Calu3 (cell line): ENCODE measurements around the gene RUFY3. TPM values are rescaled to one million over a fixed set of nuclear protein-coding genes. Genes with fewer than 3 reads are reported as not detected.
"Not testable (repeated sequence)": the region's sequence is repeated elsewhere in the genome, so short reads cannot be mapped to it uniquely, and the experiment has no call there.

Experiments
- BruUV-seq: library from RNA; stranded (reverse); fragments of 400-500 nt; replicated peaks from 2 replicates; lab custom pipeline; 2021; lab: Mats Ljungman, UMichigan
- CTCF ChIA-PET: fragments of 300-600 bp; sonication (Branson Sonifier 250); formaldehyde crosslinking; loops from one replicate; lab custom pipeline; 2022; ENCODE audit warnings: antibody characterized with exemption; lab: Charles Lee
- DNase-seq: peaks from one replicate; pipeline ENCODE4 v3.0.0; 2022
- H3K27ac Mint-ChIP-seq: one replicate; pipeline ENCODE4 v1.8.0; 2022; ENCODE audit warnings: mixed read lengths; ENCODE audit not compliant: unreplicated experiment
- H3K27me3 Mint-ChIP-seq: one replicate; pipeline ENCODE4 v1.8.0; 2022; ENCODE audit warnings: mixed read lengths; ENCODE audit not compliant: unreplicated experiment
- H3K36me3 Mint-ChIP-seq: one replicate; pipeline ENCODE4 v1.8.0; 2022; ENCODE audit warnings: mild to moderate bottlenecking, moderate library complexity, mixed read lengths; ENCODE audit not compliant: insufficient read depth, unreplicated experiment
- H3K4me1 Mint-ChIP-seq: one replicate; pipeline ENCODE4 v1.8.0; 2022; ENCODE audit warnings: mild to moderate bottlenecking, low read depth, mixed read lengths; ENCODE audit not compliant: unreplicated experiment
- H3K4me3 Mint-ChIP-seq: one replicate; pipeline ENCODE4 v1.8.0; 2022; ENCODE audit warnings: mild to moderate bottlenecking, low read depth, moderate library complexity, mixed read lengths; ENCODE audit not compliant: unreplicated experiment
- H3K9me3 Mint-ChIP-seq: one replicate; pipeline ENCODE4 v1.8.0; 2022; ENCODE audit warnings: low read depth, mixed read lengths; ENCODE audit not compliant: unreplicated experiment
- CTCF ChIP-seq: fragments of 200-600 bp; IDR thresholded peaks from one replicate; pipeline ENCODE4 v1.8.0; 2022; ENCODE audit warnings: antibody characterized with exemption; ENCODE audit not compliant: unreplicated experiment
- intact Hi-C: fragments of 100-400 bp; cut with micrococcal nuclease; formaldehyde crosslinking; loops from one replicate; pipeline ENCODE4 v1.10.0; 2022; ENCODE audit not compliant: unreplicated experiment
- total RNA-seq: library from RNA; stranded (reverse); gene quantifications from 2 replicates; pipeline ENCODE4 v1.2.3, GENCODE V29; 2022

RUFY3 gene
- total RNA-seq, 1 experiment from 2014 or later, result 25.8 TPM

GRCh38 chr4:70687821-70688794 lies 33.7 kb upstream of the RUFY3 start, which contains the start of gene UTP3:
TSS of gene UTP3 (plus strand) at chr4:70688532. CDS start at chr4:70688678, 146 bp downstream.
- CTCF ChIA-PET, result interaction anchor here (0.6 kb wide), 1 partner anchor 253 kb away, joined by 3 read pairs; no protein-coding TSS in a partner anchor
- H3K27ac Mint-ChIP-seq, result peak within 1 kb of the TSS; percentile 84
- intact Hi-C loops, result loop anchor here (1.0 to 5.0 kb wide), 2 partner anchors 36 to 86 kb away; no protein-coding TSS in a partner anchor
- H3K36me3 Mint-ChIP-seq, result peaks cover 35% of the 10 kb centered on the region
- DNase-seq, result peak; percentile 90
- TF ChIP-seq CTCF, result peak; percentile 70
- H3K9me3 Mint-ChIP-seq, result no peaks in the 10 kb centered on the region
- no TSS peak for BruUV-seq
- H3K4me1 Mint-ChIP-seq, result peaks cover 13% of the 10 kb centered on the region
- no peaks in the 10 kb centered on the region for H3K27me3 Mint-ChIP-seq
- H3K4me3 Mint-ChIP-seq, result peak within 1 kb of the TSS; percentile 90

GRCh38 chr4:70688795-70689231 lies 33.0 kb upstream of the RUFY3 start:
- no peak for TF ChIP-seq CTCF
- Mint-ChIP-seq H3K4me1 (peaks cover 13% of the 10 kb centered on the region), H3K27me3 (no peaks in the 10 kb centered on the region), H3K27ac (peak overlapping the region; percentile 84), H3K36me3 (peaks cover 35% of the 10 kb centered on the region), H3K9me3 (no peaks in the 10 kb centered on the region), H3K4me3 (peak overlapping the region; percentile 90)
- no TSS peak for BruUV-seq
- no peak for DNase-seq
- intact Hi-C loops, result loop anchor here (1.0 to 5.0 kb wide), 2 partner anchors 37 to 87 kb away; no protein-coding TSS in a partner anchor
- CTCF ChIA-PET, result interaction anchor here (0.6 kb wide), 1 partner anchor 252 kb away, joined by 3 read pairs; no protein-coding TSS in a partner anchor

- no peaks in the 10 kb centered on the region for H3K9me3 Mint-ChIP-seq
- intact Hi-C loops, result no loop called here
- no TSS peak for BruUV-seq
- H3K4me1 Mint-ChIP-seq, result peaks cover 13% of the 10 kb centered on the region
- H3K4me3 Mint-ChIP-seq, result no peak overlapping the region
- DNase-seq, result no peak
- H3K27ac Mint-ChIP-seq, result no peak overlapping the region
- TF ChIP-seq CTCF, result no peak
- H3K36me3 Mint-ChIP-seq, result peaks cover 40% of the 10 kb centered on the region
- CTCF ChIA-PET, result no interaction called here
- no peaks in the 10 kb centered on the region for H3K27me3 Mint-ChIP-seq
Observed at GRCh38 chr4:70691661-70692060, 30.1 kb upstream of the RUFY3 start.

- intact Hi-C loops, DNase-seq, H3K9me3 Mint-ChIP-seq, H3K4me1 Mint-ChIP-seq, H3K27ac Mint-ChIP-seq, CTCF ChIA-PET, H3K27me3 Mint-ChIP-seq, BruUV-seq, H3K4me3 Mint-ChIP-seq: not testable (repeated sequence)
- H3K36me3 Mint-ChIP-seq, result peaks cover 18% of the 10 kb centered on the region
Observed at GRCh38 chr4:70694633-70695032, 27.1 kb upstream of the RUFY3 start.

- CTCF ChIA-PET, BruUV-seq, intact Hi-C loops, H3K4me3 Mint-ChIP-seq, H3K27me3 Mint-ChIP-seq, H3K9me3 Mint-ChIP-seq, H3K4me1 Mint-ChIP-seq, DNase-seq, H3K27ac Mint-ChIP-seq, H3K36me3 Mint-ChIP-seq: not testable (repeated sequence)
Observed at GRCh38 chr4:70698435-70698834, 23.3 kb upstream of the RUFY3 start.
